ENCODE results near the gene DMC1. TPM values are rescaled to one million over a fixed set of nuclear protein-coding genes. Genes with fewer than 3 reads are reported as not detected.

The DMC1 gene
- total and polyA plus RNA-seq, 10 of the 15 experiments (the other 5 are each of a cell fraction or from before 2014, with no cell fraction given), result 1.0 to 21.0 (median 4.5) TPM

GRCh38 chr22:38505541-38506117, 64.4 kb downstream of the DMC1 start (continued):
- TF ChIP-seq ZBTB40 (IDR thresholded peaks at IDR 0.05; ENCODE audit: borderline replicate concordance) (no peak), EED (IDR thresholded peaks at IDR 0.05; ENCODE audit: low read depth) (no peak), FOXK2 (IDR thresholded peaks at IDR 0.05) (no peak), MTA3 (IDR thresholded peaks at IDR 0.05; ENCODE audit: borderline replicate concordance, low read length) (no peak), SP1 (IDR thresholded peaks at IDR 0.05; ENCODE audit: low read depth, low read length) (no peak), EZH2 (IDR thresholded peaks at IDR 0.05; ENCODE audit: borderline replicate concordance, control insufficient read depth, low read depth, low read length) (no peak), USF2 (IDR thresholded peaks at IDR 0.05; ENCODE audit: borderline replicate concordance, low read depth, low read length) (no peak), CREB1 (IDR thresholded peaks at IDR 0.05; ENCODE audit: low read depth) (no peak), ZNF274 (IDR thresholded peaks at IDR 0.05; ENCODE audit: insufficient read depth, insufficient read length) (no peak), HCFC1 (IDR thresholded peaks at IDR 0.05; ENCODE audit: low read length) (no peak), YY1 (IDR thresholded peaks at IDR 0.05; ENCODE audit: low read depth, low read length) (no peak), PRDM15 (CRISPR knock-in tag; IDR thresholded peaks at IDR 0.05) (no peak), MXI1 (IDR thresholded peaks at IDR 0.05; ENCODE audit: low read depth, low read length) (no peak), POLR2AphosphoS5 (IDR thresholded peaks at IDR 0.05; ENCODE audit: low read length) (peak; percentile 1; the same call in 1 of the 2 replicates), NR2F1 (conservative IDR thresholded peaks at IDR 0.05) (peak; percentile 56), ATF2 (IDR thresholded peaks at IDR 0.05; ENCODE audit: low read length) (no peak), HDAC6 (IDR thresholded peaks at IDR 0.05; ENCODE audit: unreplicated experiment) (no peak), E2F8 (IDR thresholded peaks at IDR 0.05; ENCODE audit: low read depth, partially characterized antibody) (no peak)

Data from GM12878 (cell line).